HUES48 (cell line): ENCODE results near the gene KIFC1.

ENCODE experiments used
- H3K27ac ChIP-seq: one replicate; pipeline ENCODE4 v1.7.0; 2013; ENCODE audit warnings: low read depth, low read length, inconsistent platforms
- H3K27me3 ChIP-seq: 2 replicates; pipeline ENCODE4 v1.6.1; 2013; ENCODE audit warnings: mild to moderate bottlenecking, low read length; ENCODE audit not compliant: control insufficient read depth, insufficient read depth
- H3K36me3 ChIP-seq: 2 replicates; pipeline ENCODE4 v1.6.1; 2013; ENCODE audit warnings: low read length; ENCODE audit not compliant: control insufficient read depth, insufficient read depth
- H3K4me1 ChIP-seq: 2 replicates; pipeline ENCODE4 v1.6.1; 2013; ENCODE audit warnings: mild to moderate bottlenecking, low read length; ENCODE audit not compliant: control insufficient read depth, insufficient read depth
- H3K4me3 ChIP-seq: 2 replicates; pipeline ENCODE4 v1.5.1; 2013; ENCODE audit warnings: mild to moderate bottlenecking, low read depth, low read length
- H3K9ac ChIP-seq: 2 replicates; pipeline ENCODE4 v1.6.1; 2013; ENCODE audit warnings: mild to moderate bottlenecking, low read depth, low read length, moderate library complexity
- H3K9me3 ChIP-seq: 2 replicates; pipeline ENCODE4 v1.6.1; 2013; ENCODE audit warnings: low read length; ENCODE audit not compliant: control insufficient read depth, insufficient read depth

Gene KIFC1

GRCh38 chr6:33439956-33440648 lies 48.5 kb downstream of the KIFC1 start:
- Histone ChIP-seq H3K27ac (no peak overlapping the region), H3K9me3 (no peaks in the 10 kb centered on the region), H3K27me3 (no peaks in the 10 kb centered on the region), H3K9ac (no peak overlapping the region), H3K4me1 (no peaks in the 10 kb centered on the region), H3K4me3 (no peak overlapping the region), H3K36me3 (peaks cover 94% of the 10 kb centered on the region)

- no peaks in the 10 kb centered on the region for H3K9me3 ChIP-seq
- no peaks in the 10 kb centered on the region for H3K27me3 ChIP-seq
- H3K4me1 ChIP-seq: no peaks in the 10 kb centered on the region
- peaks cover 93% of the 10 kb centered on the region for H3K36me3 ChIP-seq
- no peak overlapping the region for H3K9ac ChIP-seq
- H3K27ac ChIP-seq: no peak overlapping the region
- no peak overlapping the region for H3K4me3 ChIP-seq
Measured at GRCh38 chr6:33440649-33441309, 49.2 kb downstream of the KIFC1 start.

GRCh38 chr6:33441457-33441856 lies 49.8 kb downstream of the KIFC1 start:
- no peak overlapping the region for H3K27ac ChIP-seq
- no peaks in the 10 kb centered on the region for H3K27me3 ChIP-seq
- H3K9ac ChIP-seq: no peak overlapping the region
- H3K36me3 ChIP-seq: peaks cover 93% of the 10 kb centered on the region
- H3K4me1 ChIP-seq: no peaks in the 10 kb centered on the region
- no peak overlapping the region for H3K4me3 ChIP-seq
- H3K9me3 ChIP-seq: no peaks in the 10 kb centered on the region

GRCh38 chr6:33442283-33442682 lies 50.7 kb downstream of the KIFC1 start:
- peaks cover 93% of the 10 kb centered on the region for H3K36me3 ChIP-seq

GRCh38 chr6:33443025-33443424 lies 51.4 kb downstream of the KIFC1 start:
- Histone ChIP-seq H3K36me3 (peaks cover 94% of the 10 kb centered on the region), H3K27ac (no peak overlapping the region)

More at GRCh38 chr6:33442283-33442682, 50.7 kb downstream of the KIFC1 start:
- Histone ChIP-seq H3K27ac (no peak overlapping the region), H3K4me1 (no peaks in the 10 kb centered on the region), H3K9ac (no peak overlapping the region), H3K27me3 (no peaks in the 10 kb centered on the region), H3K4me3 (no peak overlapping the region), H3K9me3 (no peaks in the 10 kb centered on the region)

GRCh38 chr6:33443619-33444504 lies 52.2 kb downstream of the KIFC1 start:
- Histone ChIP-seq H3K36me3 (peaks cover 94% of the 10 kb centered on the region), H3K27me3 (no peaks in the 10 kb centered on the region), H3K27ac (no peak overlapping the region), H3K9me3 (no peaks in the 10 kb centered on the region), H3K4me3 (no peak overlapping the region), H3K9ac (no peak overlapping the region), H3K4me1 (no peaks in the 10 kb centered on the region)

More at GRCh38 chr6:33443025-33443424, 51.4 kb downstream of the KIFC1 start:
- H3K9ac ChIP-seq: no peak overlapping the region
- no peaks in the 10 kb centered on the region for H3K27me3 ChIP-seq
- H3K4me3 ChIP-seq: no peak overlapping the region
- no peaks in the 10 kb centered on the region for H3K4me1 ChIP-seq
- no peaks in the 10 kb centered on the region for H3K9me3 ChIP-seq

GRCh38 chr6:33445119-33445603 lies 53.5 kb downstream of the KIFC1 start:
- Histone ChIP-seq H3K4me3 (no peak overlapping the region), H3K9me3 (no peaks in the 10 kb centered on the region), H3K36me3 (peaks cover 97% of the 10 kb centered on the region), H3K27ac (no peak overlapping the region), H3K27me3 (no peaks in the 10 kb centered on the region), H3K9ac (no peak overlapping the region), H3K4me1 (no peaks in the 10 kb centered on the region)

- H3K27me3 ChIP-seq: no peaks in the 10 kb centered on the region
- no peak overlapping the region for H3K27ac ChIP-seq
- peaks cover 94% of the 10 kb centered on the region for H3K36me3 ChIP-seq
- H3K4me1 ChIP-seq: no peaks in the 10 kb centered on the region
- no peaks in the 10 kb centered on the region for H3K9me3 ChIP-seq
- H3K4me3 ChIP-seq: no peak overlapping the region
- no peak overlapping the region for H3K9ac ChIP-seq
Measured at GRCh38 chr6:33446356-33446755, 54.7 kb downstream of the KIFC1 start.

- H3K9ac ChIP-seq: no peak overlapping the region
- H3K27ac ChIP-seq: no peak overlapping the region
- H3K9me3 ChIP-seq: no peaks in the 10 kb centered on the region
- H3K4me3 ChIP-seq: no peak overlapping the region
- H3K4me1 ChIP-seq: 0 out of 2 replicates have a peak, but pooled peaks cover 10% of the 10 kb centered on the region
- no peaks in the 10 kb centered on the region for H3K27me3 ChIP-seq
- H3K36me3 ChIP-seq: peaks cover 64% of the 10 kb centered on the region
Measured at GRCh38 chr6:33450434-33450833, 58.8 kb downstream of the KIFC1 start.

GRCh38 chr6:33451606-33452005 lies 60.0 kb downstream of the KIFC1 start:
- Histone ChIP-seq H3K27me3 (no peaks in the 10 kb centered on the region), H3K4me3 (no peak overlapping the region), H3K36me3 (peaks cover 64% of the 10 kb centered on the region), H3K9ac (no peak overlapping the region), H3K9me3 (no peaks in the 10 kb centered on the region), H3K4me1 (0 out of 2 replicates have a peak, but pooled peaks cover 10% of the 10 kb centered on the region), H3K27ac (no peak overlapping the region)
